ENCODE data around the gene MDC1.

MDC1 gene

GRCh38 chr6:30705620-30706019, 11.5 kb downstream of the MDC1 start:
- Histone ChIP-seq H3K4me3 (ENCODE audit: low read length) (no peak overlapping the region), H3K4me2 (ENCODE audit: low read length) (no peak overlapping the region), H3K36me3 (ENCODE audit: control insufficient read depth, low read length) (peaks cover 69% of the 10 kb centered on the region), H3K79me2 (ENCODE audit: control insufficient read depth, low read length) (no peaks in the 10 kb centered on the region), H3K9me2 (replicated peaks; ENCODE audit: control insufficient read depth, low read length) (no peaks in the 10 kb centered on the region), H3F3A (ENCODE audit: control insufficient read depth, insufficient read depth) (peaks cover 7% of the 10 kb centered on the region; the same call in 1 of the 2 replicates), H4K20me1 (ENCODE audit: control insufficient read depth, insufficient read depth, low read depth, low read length) (no peaks in the 10 kb centered on the region), H3K27ac (ENCODE audit: low read depth, low read length) (no peak overlapping the region), H3K27me3 (ENCODE audit: control insufficient read depth, low read length) (no peaks in the 10 kb centered on the region), H3K4me1 (ENCODE audit: control insufficient read depth, low read length) (no peaks in the 10 kb centered on the region), H3K9me3 (ENCODE audit: control insufficient read depth, insufficient read depth, low read length) (no peaks in the 10 kb centered on the region)
- TF ChIP-seq CTCF (IDR thresholded peaks at IDR 0.05; ENCODE audit: low read depth, low read length, poor library complexity, severe bottlenecking) (no peak), EZH2phosphoT487 (IDR thresholded peaks at IDR 0.05; ENCODE audit: borderline replicate concordance, low read length) (no peak)

GRCh38 chr6:30703821-30704220, 13.3 kb downstream of the MDC1 start:
- Histone ChIP-seq H3K36me3 (ENCODE audit: control insufficient read depth, low read length) (peaks cover 69% of the 10 kb centered on the region), H3K4me1 (ENCODE audit: control insufficient read depth, low read length) (no peaks in the 10 kb centered on the region), H4K20me1 (ENCODE audit: control insufficient read depth, insufficient read depth, low read depth, low read length) (no peaks in the 10 kb centered on the region), H3K9me3 (ENCODE audit: control insufficient read depth, insufficient read depth, low read length) (no peaks in the 10 kb centered on the region), H3K4me3 (ENCODE audit: low read length) (no peak overlapping the region), H3F3A (ENCODE audit: control insufficient read depth, insufficient read depth) (peaks cover 7% of the 10 kb centered on the region), H3K4me2 (ENCODE audit: low read length) (no peak overlapping the region), H3K27me3 (ENCODE audit: control insufficient read depth, low read length) (no peaks in the 10 kb centered on the region), H3K27ac (ENCODE audit: low read depth, low read length) (no peak overlapping the region), H3K9me2 (replicated peaks; ENCODE audit: control insufficient read depth, low read length) (no peaks in the 10 kb centered on the region), H3K79me2 (ENCODE audit: control insufficient read depth, low read length) (no peaks in the 10 kb centered on the region)
- TF ChIP-seq CTCF (IDR thresholded peaks at IDR 0.05; ENCODE audit: low read depth, low read length, poor library complexity, severe bottlenecking) (no peak), EZH2phosphoT487 (IDR thresholded peaks at IDR 0.05; ENCODE audit: borderline replicate concordance, low read length) (no peak)

- no peaks in the 10 kb centered on the region for H3K9me3 ChIP-seq (ENCODE audit: control insufficient read depth, insufficient read depth, low read length)
- H3K79me2 ChIP-seq (ENCODE audit: control insufficient read depth, low read length), result no peaks in the 10 kb centered on the region
- H3K4me1 ChIP-seq (ENCODE audit: control insufficient read depth, low read length), result no peaks in the 10 kb centered on the region
- H3K4me3 ChIP-seq (ENCODE audit: low read length), result no peak overlapping the region
- no peaks in the 10 kb centered on the region for H3K27me3 ChIP-seq (ENCODE audit: control insufficient read depth, low read length)
- H3K27ac ChIP-seq (ENCODE audit: low read depth, low read length), result no peak overlapping the region
- H3K36me3 ChIP-seq (ENCODE audit: control insufficient read depth, low read length), result peaks cover 67% of the 10 kb centered on the region
- no peak overlapping the region for H3K4me2 ChIP-seq (ENCODE audit: low read length)
- H4K20me1 ChIP-seq (ENCODE audit: control insufficient read depth, insufficient read depth, low read depth, low read length), result no peaks in the 10 kb centered on the region
- TF ChIP-seq EZH2phosphoT487 (IDR thresholded peaks at IDR 0.05; ENCODE audit: borderline replicate concordance, low read length) (no peak), CTCF (IDR thresholded peaks at IDR 0.05; ENCODE audit: low read depth, low read length, poor library complexity, severe bottlenecking) (no peak)
- H3F3A ChIP-seq (ENCODE audit: control insufficient read depth, insufficient read depth), result peaks cover 4% of the 10 kb centered on the region
- no peaks in the 10 kb centered on the region for H3K9me2 ChIP-seq (replicated peaks; ENCODE audit: control insufficient read depth, low read length)
These were observed 14.1 kb downstream of the MDC1 start for GRCh38 chr6:30703011-30703410.

Data from DOHH2 (cell line).